Activated CD8-positive, alpha-beta T cell treated with anti-CD3 and anti-CD28 coated beads, Interleukin-2, amount 10 ng/mL, durations not matched to agents 7 days and 5 days (primary cell): ENCODE measurements around the gene NEDD4. TPM values are rescaled to one million over a fixed set of nuclear protein-coding genes. Genes with fewer than 3 reads are reported as not detected.

Experiments
- ATAC-seq: fragments of 150-1000 bp; cut with Tn5 transposase; one replicate; pipeline ENCODE4 v1.10.0; 2021; ENCODE audit warnings: moderate library complexity
- CTCF ChIA-PET: fragments of 350-600 bp; sonication (Branson Sonifier 250); formaldehyde crosslinking; loops from one replicate; lab custom pipeline; 2021; ENCODE audit warnings: antibody characterized with exemption; lab: Charles Lee
- POLR2A ChIA-PET: fragments of 350-600 bp; sonication (Branson Sonifier 250); formaldehyde crosslinking; loops from one replicate; lab custom pipeline; 2021; ENCODE audit warnings: antibody characterized with exemption; lab: Charles Lee
- DNase-seq: peaks from one replicate; pipeline ENCODE4 v3.0.0-alpha.2; 2020
- H3K27ac Mint-ChIP-seq: one replicate; pipeline ENCODE4 v1.8.0; 2021; ENCODE audit warnings: mild to moderate bottlenecking, mixed read lengths
- H3K27me3 Mint-ChIP-seq: one replicate; pipeline ENCODE4 v1.8.0; 2021; ENCODE audit warnings: low read depth, mixed read lengths
- H3K36me3 Mint-ChIP-seq: one replicate; pipeline ENCODE4 v1.8.0; 2021; ENCODE audit warnings: low read depth, mixed read lengths
- H3K4me1 Mint-ChIP-seq: one replicate; pipeline ENCODE4 v1.8.0; 2021; ENCODE audit warnings: low read depth, mixed read lengths
- H3K4me3 Mint-ChIP-seq: one replicate; pipeline ENCODE4 v1.8.0; 2021; ENCODE audit warnings: mild to moderate bottlenecking, mixed read lengths
- H3K9me3 Mint-ChIP-seq: one replicate; pipeline ENCODE4 v1.8.0; 2022; ENCODE audit warnings: mixed read lengths; ENCODE audit not compliant: insufficient read depth
- total RNA-seq, 2 experiments: library from RNA; stranded (reverse); gene quantifications; one replicate each; pipeline ENCODE4 v1.2.3, GENCODE V29; 2021

Gene NEDD4
- total RNA-seq, 2 experiments from 2014 or later, result 5.7 to 6.2 TPM

DNA sequence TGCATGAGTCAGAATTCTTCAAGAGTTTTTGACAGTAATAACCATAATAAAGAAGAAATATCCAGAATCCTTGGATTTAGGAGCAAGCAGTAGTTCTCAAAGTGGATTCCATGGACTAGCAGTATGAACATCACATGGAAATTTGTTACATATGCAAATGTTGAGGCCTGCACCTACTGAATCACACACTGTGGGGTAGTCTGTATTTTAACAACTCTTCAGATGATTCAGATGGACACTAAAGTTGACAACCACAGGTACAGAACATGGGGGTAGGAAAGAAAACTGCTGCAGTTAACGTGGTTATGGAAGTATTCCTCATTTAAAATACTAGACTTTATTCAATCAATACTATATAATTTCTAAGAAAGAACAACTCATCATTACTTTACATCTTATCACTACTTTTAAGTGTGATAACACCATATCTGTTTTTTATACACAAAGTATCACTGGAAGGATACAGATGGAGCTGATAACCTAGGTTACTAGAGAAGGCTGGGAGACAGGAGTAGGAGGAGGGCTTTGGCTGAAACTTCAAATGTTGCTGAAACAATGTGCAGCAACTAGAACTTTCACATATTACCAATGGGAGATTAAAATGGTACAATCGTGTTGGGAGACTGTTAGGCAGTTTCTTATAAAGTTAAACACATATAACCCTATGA, 11.7 kb downstream of the NEDD4 start:
- Mint-ChIP-seq H3K4me1 (no peaks in the 10 kb centered on the region), H3K27ac (no peak overlapping the region), H3K9me3 (no peaks in the 10 kb centered on the region), H3K27me3 (no peaks in the 10 kb centered on the region), H3K36me3 (peaks cover 2% of the 10 kb centered on the region), H3K4me3 (no peak overlapping the region)
- ChIA-PET POLR2A (no interaction called here), CTCF (interaction anchor here (0.6 kb wide), 1 partner anchor 30 kb away, joined by 3 read pairs; no protein-coding TSS in a partner anchor)
- DNase-seq (no peak), ATAC-seq (no peak)

- Mint-ChIP-seq H3K9me3 (no peaks in the 10 kb centered on the region), H3K27ac (no peak overlapping the region), H3K36me3 (peaks cover 2% of the 10 kb centered on the region), H3K4me1 (no peaks in the 10 kb centered on the region), H3K4me3 (no peak overlapping the region), H3K27me3 (no peaks in the 10 kb centered on the region)
- ATAC-seq (no peak), DNase-seq (no peak)
- CTCF ChIA-PET, result no interaction called here
- POLR2A ChIA-PET, result no interaction called here
These were observed 12.9 kb downstream of the NEDD4 start for GRCh38 chr15:55980511-55980910.

- no peak for DNase-seq
- ChIA-PET POLR2A (interaction anchor here (0.6 kb wide), 1 partner anchor 137 kb away, joined by 3 read pairs; no protein-coding TSS in a partner anchor), CTCF (no interaction called here)
- H3K9me3 Mint-ChIP-seq, result no peaks in the 10 kb centered on the region
- ATAC-seq, result no peak
- H3K4me1 Mint-ChIP-seq, result no peaks in the 10 kb centered on the region
- no peak overlapping the region for H3K27ac Mint-ChIP-seq
- H3K4me3 Mint-ChIP-seq, result no peak overlapping the region
- H3K36me3 Mint-ChIP-seq, result no peaks in the 10 kb centered on the region
- no peaks in the 10 kb centered on the region for H3K27me3 Mint-ChIP-seq
These were observed 16.2 kb downstream of the NEDD4 start for GRCh38 chr15:55977231-55977630.

DNA sequence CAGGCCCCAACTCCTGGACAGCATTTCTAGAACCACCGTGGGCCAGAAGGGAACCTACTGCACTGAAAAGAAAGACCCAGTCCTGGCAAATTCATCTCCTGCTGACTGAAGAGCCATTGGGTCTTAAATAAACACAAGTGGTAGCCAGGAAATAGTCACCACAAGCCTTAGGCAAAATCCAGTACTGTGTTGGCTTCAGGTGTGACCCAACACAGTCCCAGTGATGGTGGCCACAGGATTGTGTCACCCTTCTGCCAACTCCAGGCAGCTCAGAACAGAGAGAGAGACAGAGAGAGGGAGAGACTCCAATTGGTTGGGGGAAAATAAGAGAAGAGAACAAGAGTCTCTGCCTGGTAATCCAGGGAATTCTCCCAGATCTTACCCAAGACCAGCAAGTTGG, 23.1 kb downstream of the NEDD4 start:
- DNase-seq (no peak), ATAC-seq (no peak)
- Mint-ChIP-seq H3K27ac (no peak overlapping the region), H3K9me3 (no peaks in the 10 kb centered on the region), H3K36me3 (no peaks in the 10 kb centered on the region), H3K4me3 (no peak overlapping the region), H3K27me3 (no peaks in the 10 kb centered on the region), H3K4me1 (no peaks in the 10 kb centered on the region)
- ChIA-PET CTCF (no interaction called here), POLR2A (no interaction called here)

GRCh38 chr15:55969582-55969981, 23.8 kb downstream of the NEDD4 start:
- H3K36me3 Mint-ChIP-seq, result no peaks in the 10 kb centered on the region
- H3K9me3 Mint-ChIP-seq, result no peaks in the 10 kb centered on the region
- H3K27me3 Mint-ChIP-seq, result no peaks in the 10 kb centered on the region
- DNase-seq, result no peak
- H3K27ac Mint-ChIP-seq, result no peak overlapping the region
- no peak overlapping the region for H3K4me3 Mint-ChIP-seq
- ChIA-PET CTCF (no interaction called here), POLR2A (no interaction called here)
- H3K4me1 Mint-ChIP-seq, result no peaks in the 10 kb centered on the region
- ATAC-seq, result no peak

- DNase-seq (no peak), ATAC-seq (no peak)
- no peaks in the 10 kb centered on the region for H3K36me3 Mint-ChIP-seq
- ChIA-PET POLR2A (no interaction called here), CTCF (no interaction called here)
- H3K27ac Mint-ChIP-seq, result no peak overlapping the region
- no peaks in the 10 kb centered on the region for H3K27me3 Mint-ChIP-seq
- no peaks in the 10 kb centered on the region for H3K9me3 Mint-ChIP-seq
- no peaks in the 10 kb centered on the region for H3K4me1 Mint-ChIP-seq
- H3K4me3 Mint-ChIP-seq, result no peak overlapping the region
These were observed 24.5 kb downstream of the NEDD4 start for GRCh38 chr15:55968923-55969322.

GRCh38 chr15:55965091-55965490, 28.3 kb downstream of the NEDD4 start:
- Mint-ChIP-seq H3K9me3 (no peaks in the 10 kb centered on the region), H3K27me3 (no peaks in the 10 kb centered on the region), H3K27ac (no peak overlapping the region), H3K4me3 (no peak overlapping the region), H3K36me3 (no peaks in the 10 kb centered on the region), H3K4me1 (no peaks in the 10 kb centered on the region)
- ATAC-seq, result no peak
- POLR2A ChIA-PET, result no interaction called here
- CTCF ChIA-PET, result no interaction called here
- DNase-seq, result no peak

DNA sequence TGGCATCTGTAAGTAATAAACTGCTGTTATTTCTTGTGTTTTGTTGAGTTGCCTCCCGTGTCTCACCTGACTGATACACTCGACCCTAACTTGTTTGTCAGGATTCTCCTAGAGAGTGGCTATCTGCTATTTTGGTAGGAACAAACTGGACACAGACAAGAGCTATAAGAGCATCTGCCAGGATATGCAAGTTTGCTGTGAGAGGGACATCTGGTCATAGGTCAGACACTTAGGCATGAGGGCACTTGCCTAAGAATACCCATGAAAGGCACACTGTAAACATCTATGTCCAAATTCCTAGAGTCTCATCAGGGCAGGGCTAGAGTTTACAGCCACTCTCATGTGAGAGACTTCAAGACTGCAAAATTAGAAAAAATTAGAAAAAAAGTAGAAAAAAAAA, 32.5 kb downstream of the NEDD4 start:
- Mint-ChIP-seq H3K4me1 (no peaks in the 10 kb centered on the region), H3K27ac (no peak overlapping the region), H3K9me3 (no peaks in the 10 kb centered on the region), H3K27me3 (no peaks in the 10 kb centered on the region), H3K36me3 (no peaks in the 10 kb centered on the region), H3K4me3 (no peak overlapping the region)
- no peak for DNase-seq
- no peak for ATAC-seq
- ChIA-PET CTCF (interaction anchor here (1.4 kb wide), 1 partner anchor 41 kb away, joined by 3 read pairs; no protein-coding TSS in a partner anchor), POLR2A (no interaction called here)

DNA sequence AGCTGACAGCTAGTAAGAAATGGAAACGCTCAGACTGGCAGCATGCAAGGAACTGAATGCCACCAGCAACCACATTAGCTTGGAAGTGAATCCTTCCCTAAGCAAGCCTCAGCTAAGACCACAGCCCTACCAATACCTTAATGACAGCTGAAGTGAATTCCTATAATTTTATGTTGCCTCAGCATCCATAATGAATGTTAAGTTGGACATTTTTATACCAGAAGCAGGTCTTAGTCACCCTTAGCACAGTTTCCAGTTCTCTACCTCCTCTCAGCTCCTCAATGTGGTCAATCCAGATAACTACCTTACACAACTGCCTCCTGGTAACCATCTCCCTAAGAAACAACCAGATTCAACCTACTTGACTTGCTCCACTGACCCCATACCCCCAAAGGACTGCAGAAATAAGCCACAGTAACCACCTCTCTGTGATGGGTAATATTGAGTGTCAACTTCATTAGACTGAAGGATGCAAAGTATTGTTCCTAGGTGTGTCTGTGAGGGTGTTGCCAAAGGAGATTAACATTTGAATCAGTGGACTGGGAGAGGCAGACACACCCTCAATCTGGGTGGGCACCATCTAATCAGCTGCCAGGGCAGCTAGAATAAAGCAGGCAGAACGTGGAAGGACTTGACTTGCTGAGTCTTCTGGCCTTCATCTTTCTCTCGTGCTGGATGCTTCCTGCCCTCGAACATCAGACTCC, 33.5 kb downstream of the NEDD4 start:
- H3K9me3 Mint-ChIP-seq, result no peaks in the 10 kb centered on the region
- no peaks in the 10 kb centered on the region for H3K36me3 Mint-ChIP-seq
- ChIA-PET CTCF (interaction anchor here (1.4 kb wide), 1 partner anchor 40 kb away, joined by 3 read pairs; no protein-coding TSS in a partner anchor), POLR2A (no interaction called here)
- no peak for ATAC-seq
- no peak overlapping the region for H3K27ac Mint-ChIP-seq
- H3K4me1 Mint-ChIP-seq, result no peaks in the 10 kb centered on the region
- no peaks in the 10 kb centered on the region for H3K27me3 Mint-ChIP-seq
- H3K4me3 Mint-ChIP-seq, result no peak overlapping the region
- no peak for DNase-seq

GRCh38 chr15:55958349-55958748, 35.1 kb downstream of the NEDD4 start:
- ATAC-seq (no peak), DNase-seq (no peak)
- Mint-ChIP-seq H3K36me3 (no peaks in the 10 kb centered on the region), H3K9me3 (no peaks in the 10 kb centered on the region), H3K27me3 (no peaks in the 10 kb centered on the region), H3K4me1 (no peaks in the 10 kb centered on the region), H3K4me3 (no peak overlapping the region), H3K27ac (no peak overlapping the region)
- CTCF ChIA-PET, result no interaction called here
- POLR2A ChIA-PET, result no interaction called here

- Mint-ChIP-seq H3K4me1 (no peaks in the 10 kb centered on the region), H3K9me3 (no peaks in the 10 kb centered on the region), H3K27me3 (no peaks in the 10 kb centered on the region), H3K36me3 (no peaks in the 10 kb centered on the region), H3K4me3 (no peak overlapping the region), H3K27ac (no peak overlapping the region)
- ATAC-seq (no peak), DNase-seq (no peak)
- POLR2A ChIA-PET, result no interaction called here
- CTCF ChIA-PET, result no interaction called here
These were observed 38.4 kb downstream of the NEDD4 start for GRCh38 chr15:55954862-55955605.
